Dedifferentiated amniotic fluid mesenchymal stem cell (primary cell): Measurements from ENCODE around the gene MCFD2.

Experiments used
- DNase-seq: peaks from one replicate; pipeline ENCODE4 v3.0.0-alpha.2; 2016; ENCODE audit errors: extremely low spot score

MCFD2 gene

GRCh38 chr2:46873604-46874068 lies 42.0 kb downstream of the MCFD2 start:
- DNase-seq, result peak; percentile 85

- no peak for DNase-seq
Observed at GRCh38 chr2:46872902-46873603, 42.6 kb downstream of the MCFD2 start.

- no peak for DNase-seq
Observed at GRCh38 chr2:46871976-46872381, 43.6 kb downstream of the MCFD2 start.

GRCh38 chr2:46870051-46870839 lies 45.4 kb downstream of the MCFD2 start:
- no peak for DNase-seq

GRCh38 chr2:46869621-46870020 lies 46.0 kb downstream of the MCFD2 start:
- DNase-seq, result no peak

- no peak for DNase-seq
Observed at GRCh38 chr2:46866770-46867246, 48.8 kb downstream of the MCFD2 start.

GRCh38 chr2:46865181-46865970 lies 50.2 kb downstream of the MCFD2 start:
- no peak for DNase-seq

GRCh38 chr2:46863882-46864281 lies 51.7 kb downstream of the MCFD2 start:
- DNase-seq, result no peak

- no peak for DNase-seq
Observed at GRCh38 chr2:46862514-46862913, 53.1 kb downstream of the MCFD2 start.

GRCh38 chr2:46861916-46862315 lies 53.7 kb downstream of the MCFD2 start:
- no peak for DNase-seq

- DNase-seq, result no peak
Observed at GRCh38 chr2:46859482-46859881, 56.1 kb downstream of the MCFD2 start.

GRCh38 chr2:46858702-46859090 lies 56.9 kb downstream of the MCFD2 start:
- DNase-seq, result peak; percentile 74

GRCh38 chr2:46857871-46858701 lies 57.5 kb downstream of the MCFD2 start:
- DNase-seq, result peak; percentile 53

- DNase-seq, result no peak
Observed at GRCh38 chr2:46856336-46856735, 59.3 kb downstream of the MCFD2 start.

- no peak for DNase-seq
Observed at GRCh38 chr2:46855805-46856204, 59.8 kb downstream of the MCFD2 start.

- no peak for DNase-seq
Observed at GRCh38 chr2:46854260-46854659, 61.3 kb downstream of the MCFD2 start.

- no peak for DNase-seq
Observed at GRCh38 chr2:46852598-46852997, 63.0 kb downstream of the MCFD2 start.

GRCh38 chr2:46852124-46852523 lies 63.5 kb downstream of the MCFD2 start:
- DNase-seq, result no peak
